Endodermal cell (in vitro differentiated cells): Measurements from ENCODE around the gene ENPEP. TPM values are rescaled to one million over a fixed set of nuclear protein-coding genes. Genes with fewer than 3 reads are reported as not detected.

Experiments
- DNase-seq: peaks from one replicate; pipeline ENCODE4 v3.0.0-alpha.2; 2017
- H3K27ac ChIP-seq: 2 replicates; pipeline ENCODE4 v1.5.1; 2013; ENCODE audit warnings: mild to moderate bottlenecking, low read depth, low read length, moderate library complexity
- H3K27me3 ChIP-seq: 2 replicates; pipeline ENCODE4 v1.6.1; 2013; ENCODE audit warnings: mild to moderate bottlenecking, low read length, moderate library complexity; ENCODE audit not compliant: insufficient read depth, control insufficient read depth, poor library complexity, severe bottlenecking
- H3K36me3 ChIP-seq: 2 replicates; pipeline ENCODE4 v1.7.0; 2013; ENCODE audit warnings: mild to moderate bottlenecking, low read length, moderate library complexity; ENCODE audit not compliant: control insufficient read depth, insufficient read depth
- H3K4me1 ChIP-seq: one replicate; pipeline ENCODE4 v1.7.0; 2013; ENCODE audit warnings: low read length; ENCODE audit not compliant: control insufficient read depth, insufficient read depth
- H3K4me3 ChIP-seq: 2 replicates; pipeline ENCODE4 v1.5.1; 2013; ENCODE audit warnings: mild to moderate bottlenecking, low read length, moderate library complexity
- H3K9ac ChIP-seq: 2 replicates; pipeline ENCODE4 v1.6.1; 2013; ENCODE audit warnings: mild to moderate bottlenecking, low read length, moderate library complexity; ENCODE audit not compliant: poor library complexity, severe bottlenecking; ENCODE audit errors: extremely low read depth
- H3K9me3 ChIP-seq: 2 replicates; pipeline ENCODE4 v1.6.1; 2013; ENCODE audit warnings: mild to moderate bottlenecking, low read length, moderate library complexity; ENCODE audit not compliant: control insufficient read depth
- H3K27ac Mint-ChIP-seq: 2 replicates; pipeline ENCODE4 v1.8.0; 2020; ENCODE audit warnings: mixed read lengths
- H3K27me3 Mint-ChIP-seq: 2 replicates; pipeline ENCODE4 v1.8.0; 2021; ENCODE audit warnings: mild to moderate bottlenecking, mixed read lengths; ENCODE audit not compliant: insufficient read depth
- H3K36me3 Mint-ChIP-seq: 2 replicates; pipeline ENCODE4 v1.8.0; 2020; ENCODE audit warnings: low read depth, mixed read lengths
- H3K4me1 Mint-ChIP-seq: 2 replicates; pipeline ENCODE4 v1.8.0; 2020; ENCODE audit warnings: mixed read lengths
- H3K4me3 Mint-ChIP-seq: 2 replicates; pipeline ENCODE4 v1.8.0; 2020; ENCODE audit warnings: mild to moderate bottlenecking, moderate library complexity, mixed read lengths
- H3K9me3 Mint-ChIP-seq: 2 replicates; pipeline ENCODE4 v1.8.0; 2020; ENCODE audit warnings: mild to moderate bottlenecking, mixed read lengths
- WGBS, 2 experiments: methylation state at CpG; one replicate each; pipeline versions ENCODE4 v1.1.5 to v1.1.7; 2013; ENCODE audit warnings: missing lambda C conversion rate in 2 of 2, mixed read lengths in 1 of 2; ENCODE audit not compliant: insufficient coverage in 1 of 2, insufficient read length in 1 of 2; 5-methylcytosine and 5-hydroxymethylcytosine counted together
- total RNA-seq, 2 donors: library from RNA; stranded (reverse); fragmentation: NEBNext Ultra II Directional in 1 of 2; extraction: Animal tissue kit (Norgen Biotek cat#: 25700) in 1 of 2; gene quantifications; 2 replicates in 1 of 2; 3 replicates in 1 of 2; pipeline ENCODE4 v1.2.1, GENCODE V29; 2021
- TF ChIP-seq, protein P1 (sequence below): fragments of 200-600 bp; sonication (generic); conservative IDR thresholded peaks from 2 replicates; pipeline ENCODE4 v1.5.0; 2021; ENCODE audit warnings: antibody characterized with exemption, mild to moderate bottlenecking

ENPEP gene
- total RNA-seq, 2 donors from 2014 or later: 4.6 to 9.4 TPM

DNA sequence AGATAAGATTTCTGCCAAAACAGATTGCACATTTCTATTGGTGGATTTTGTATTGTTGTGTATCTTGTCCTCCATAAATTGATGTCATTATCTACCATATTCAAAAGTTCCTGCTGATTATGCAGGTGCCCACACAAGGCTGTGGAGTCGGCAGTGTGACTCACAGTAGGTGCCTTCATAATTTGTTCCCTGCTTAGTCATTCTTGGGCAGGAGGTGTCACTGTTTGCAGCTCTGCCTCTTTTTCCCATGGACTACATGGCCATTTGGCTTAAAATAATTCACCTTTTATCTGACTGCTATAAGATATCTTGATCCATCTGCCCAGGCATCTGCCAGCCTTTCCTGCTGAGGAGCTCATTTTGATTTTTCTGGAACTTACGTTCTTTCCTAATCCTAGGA lies 33.6 kb upstream of the ENPEP start:
- no peak overlapping the region for H3K4me3 Mint-ChIP-seq
- DNase-seq: peak; percentile 46
- H3K27me3 Mint-ChIP-seq: no peaks in the 10 kb centered on the region
- TF ChIP-seq, protein P1, sequence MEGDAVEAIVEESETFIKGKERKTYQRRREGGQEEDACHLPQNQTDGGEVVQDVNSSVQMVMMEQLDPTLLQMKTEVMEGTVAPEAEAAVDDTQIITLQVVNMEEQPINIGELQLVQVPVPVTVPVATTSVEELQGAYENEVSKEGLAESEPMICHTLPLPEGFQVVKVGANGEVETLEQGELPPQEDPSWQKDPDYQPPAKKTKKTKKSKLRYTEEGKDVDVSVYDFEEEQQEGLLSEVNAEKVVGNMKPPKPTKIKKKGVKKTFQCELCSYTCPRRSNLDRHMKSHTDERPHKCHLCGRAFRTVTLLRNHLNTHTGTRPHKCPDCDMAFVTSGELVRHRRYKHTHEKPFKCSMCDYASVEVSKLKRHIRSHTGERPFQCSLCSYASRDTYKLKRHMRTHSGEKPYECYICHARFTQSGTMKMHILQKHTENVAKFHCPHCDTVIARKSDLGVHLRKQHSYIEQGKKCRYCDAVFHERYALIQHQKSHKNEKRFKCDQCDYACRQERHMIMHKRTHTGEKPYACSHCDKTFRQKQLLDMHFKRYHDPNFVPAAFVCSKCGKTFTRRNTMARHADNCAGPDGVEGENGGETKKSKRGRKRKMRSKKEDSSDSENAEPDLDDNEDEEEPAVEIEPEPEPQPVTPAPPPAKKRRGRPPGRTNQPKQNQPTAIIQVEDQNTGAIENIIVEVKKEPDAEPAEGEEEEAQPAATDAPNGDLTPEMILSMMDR: peak; percentile 48
- Histone ChIP-seq H3K36me3 (no peaks in the 10 kb centered on the region), H3K27ac (no peak overlapping the region), H3K4me3 (no peak overlapping the region), H3K9ac (no peak overlapping the region), H3K4me1 (no peaks in the 10 kb centered on the region), H3K27me3 (no peaks in the 10 kb centered on the region), H3K9me3 (no peaks in the 10 kb centered on the region)
- peaks cover 6% of the 10 kb centered on the region for H3K4me1 Mint-ChIP-seq
- H3K36me3 Mint-ChIP-seq: no peaks in the 10 kb centered on the region
- H3K9me3 Mint-ChIP-seq: no peaks in the 10 kb centered on the region
- WGBS, 2 experiments: 90 to 100% methylated on average over 1 to 2 of the region's 2 CpGs
- H3K27ac Mint-ChIP-seq: no peak overlapping the region

DNA sequence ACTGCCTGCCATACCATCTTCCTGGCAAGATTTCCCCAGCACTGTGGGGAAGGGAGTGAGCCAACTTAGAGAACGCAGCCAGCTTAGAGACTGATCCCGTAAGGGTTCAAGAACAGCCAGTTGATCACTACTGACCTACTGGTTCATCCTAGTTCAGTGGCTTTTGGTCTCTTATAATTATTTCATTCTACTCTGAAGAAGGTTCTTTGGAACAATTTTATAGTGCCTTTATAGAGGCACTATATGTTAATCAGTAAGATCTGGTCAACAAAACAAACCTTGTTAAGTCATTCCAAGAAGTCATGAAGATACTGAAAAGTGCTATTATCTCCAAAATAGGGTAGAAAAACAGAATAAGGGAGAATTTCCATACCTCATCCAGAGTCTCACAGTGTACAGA lies 33.2 kb upstream of the ENPEP start:
- Histone ChIP-seq H3K4me3 (no peak overlapping the region), H3K4me1 (no peaks in the 10 kb centered on the region), H3K27ac (no peak overlapping the region), H3K9me3 (no peaks in the 10 kb centered on the region), H3K9ac (no peak overlapping the region), H3K27me3 (no peaks in the 10 kb centered on the region), H3K36me3 (no peaks in the 10 kb centered on the region)
- Mint-ChIP-seq H3K27ac (no peak overlapping the region), H3K36me3 (no peaks in the 10 kb centered on the region), H3K27me3 (no peaks in the 10 kb centered on the region), H3K9me3 (no peaks in the 10 kb centered on the region), H3K4me3 (no peak overlapping the region), H3K4me1 (peaks cover 4% of the 10 kb centered on the region)
- 93% methylated on average over 2 of the region's 2 CpGs for WGBS, 2 experiments
- TF ChIP-seq, protein P1: no peak
- no peak for DNase-seq

DNA sequence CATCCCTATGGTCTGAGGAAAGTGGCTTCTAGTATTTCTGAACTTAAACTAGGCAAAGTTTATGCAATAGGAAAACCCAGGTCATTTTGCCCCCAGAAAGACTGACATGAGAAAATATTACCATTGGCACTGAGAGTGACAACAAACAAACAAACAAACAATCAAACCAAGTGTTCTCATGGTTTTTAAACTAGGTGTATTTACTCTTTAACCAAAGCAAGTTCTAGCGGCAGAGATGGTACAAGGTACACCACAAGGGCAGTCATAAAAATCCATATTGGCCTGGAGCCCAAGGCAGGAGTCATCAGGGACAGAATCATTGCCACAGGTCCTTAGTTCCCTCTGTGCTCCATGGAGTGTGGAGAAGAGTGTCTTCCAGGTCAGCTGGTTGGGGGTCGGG lies 26.0 kb upstream of the ENPEP start:
- H3K4me3 ChIP-seq: no peak overlapping the region
- no peak overlapping the region for H3K27ac Mint-ChIP-seq
- no peak overlapping the region for H3K27ac ChIP-seq
- no peaks in the 10 kb centered on the region for H3K36me3 Mint-ChIP-seq
- no peaks in the 10 kb centered on the region for H3K4me1 Mint-ChIP-seq
- no peak overlapping the region for H3K9ac ChIP-seq
- no peak overlapping the region for H3K4me3 Mint-ChIP-seq
- no peaks in the 10 kb centered on the region for H3K27me3 ChIP-seq
- WGBS, 2 experiments: 95% methylated on average over 2 of the region's 2 CpGs; no CpG with 5 or more reads in 1 of the 2 experiments
- H3K9me3 Mint-ChIP-seq: no peaks in the 10 kb centered on the region
- no peaks in the 10 kb centered on the region for H3K9me3 ChIP-seq
- TF ChIP-seq, protein P1: no peak
- peaks cover 2% of the 10 kb centered on the region for H3K27me3 Mint-ChIP-seq
- H3K36me3 ChIP-seq: no peaks in the 10 kb centered on the region
- no peaks in the 10 kb centered on the region for H3K4me1 ChIP-seq
- no peak for DNase-seq
